HG03097 (cell line): ENCODE measurements around the gene ATAD3B.
"Not testable (repeated sequence)": the region's sequence is repeated elsewhere in the genome, so short reads cannot be mapped to it uniquely, and the experiment has no call there.

ENCODE experiments used
- ATAC-seq: cut with Tn5 transposase; IDR thresholded peaks from one replicate; pipeline ENCODE4 v1.9.1; 2021; ENCODE audit not compliant: unreplicated experiment, low FRiP score

ATAD3B gene

GRCh38 chr1:1432951-1433803 lies 38.4 kb upstream of the ATAD3B start:
- ATAC-seq = no peak

GRCh38 chr1:1433804-1434130 lies 37.8 kb upstream of the ATAD3B start:
- ATAC-seq = no peak

GRCh38 chr1:1434131-1434823 lies 37.3 kb upstream of the ATAD3B start:
- no peak for ATAC-seq

- no peak for ATAC-seq
These were observed 36.8 kb upstream of the ATAD3B start for GRCh38 chr1:1434824-1435105.

GRCh38 chr1:1435106-1435903 lies 36.3 kb upstream of the ATAD3B start, which contains the start of gene VWA1:
Gene VWA1 (plus strand): TSS chr1:1435690. CDS start chr1:1435749, 59 bp downstream.
- ATAC-seq = no peak

- no peak for ATAC-seq
These were observed 35.5 kb upstream of the ATAD3B start for GRCh38 chr1:1435911-1436629.

GRCh38 chr1:1436630-1437032 lies 34.9 kb upstream of the ATAD3B start:
- ATAC-seq = no peak

GRCh38 chr1:1437033-1437903 lies 34.3 kb upstream of the ATAD3B start:
- ATAC-seq = no peak

- ATAC-seq = peak; percentile 47
These were observed 33.6 kb upstream of the ATAD3B start for GRCh38 chr1:1437904-1438376.

GRCh38 chr1:1438531-1439381 lies 32.8 kb upstream of the ATAD3B start:
- ATAC-seq = no peak

GRCh38 chr1:1439546-1440261 lies 31.9 kb upstream of the ATAD3B start:
- no peak for ATAC-seq

GRCh38 chr1:1440262-1441001 lies 31.1 kb upstream of the ATAD3B start:
- no peak for ATAC-seq

- no peak for ATAC-seq
These were observed 30.3 kb upstream of the ATAD3B start for GRCh38 chr1:1441002-1441888.

- no peak for ATAC-seq
These were observed 29.3 kb upstream of the ATAD3B start for GRCh38 chr1:1442069-1442770.

- not testable (repeated sequence) for ATAC-seq
These were observed 24.9 kb upstream of the ATAD3B start for GRCh38 chr1:1446631-1447030.
